SK-N-SH (cell line): ENCODE measurements around the gene GLIPR1L1. TPM values are rescaled to one million over a fixed set of nuclear protein-coding genes. Genes with fewer than 3 reads are reported as not detected.
"Not testable (repeated sequence)": the region's sequence is repeated elsewhere in the genome, so short reads cannot be mapped to it uniquely, and the experiment has no call there.

Source experiments
- CTCF ChIA-PET: fragments of 300-600, 350-600 bp; formaldehyde crosslinking; extraction: SDS; loops from one replicate; lab custom pipeline; 2021; lab: Yijun Ruan, JAX
- POLR2A ChIA-PET: fragments of 350-600 bp; sonication (Branson Sonifier 250); formaldehyde crosslinking; extraction: SDS; loops from one replicate; lab custom pipeline; 2020; ENCODE audit warnings: antibody characterized with exemption, inconsistent platforms; lab: Yijun Ruan, JAX
- DNase-seq: peaks from one replicate; pipeline ENCODE4 v3.0.0; 2012
- H2AFZ ChIP-seq: fragments of 200-600 bp; sonication (generic); 2 replicates; pipeline ENCODE4 v1.8.1; 2016; ENCODE audit warnings: antibody characterized with exemption, mild to moderate bottlenecking, low read depth
- H3F3A ChIP-seq: fragments of 200-600 bp; sonication (generic); replicated peaks from 2 replicates; pipeline ENCODE3; 2016; ENCODE audit warnings: antibody characterized with exemption, mild to moderate bottlenecking; ENCODE audit not compliant: insufficient read depth
- H3K27ac ChIP-seq, 2 experiments: fragments of 200-500 bp in 1 of 2; fragments of 200-600 bp in 1 of 2; sonication (Bioruptor generic) in 1 of 2; sonication (generic), shearing (Covaris generic) in 1 of 2; 2 replicates each; pipeline versions ENCODE4 v1.5.1 to v1.6.1; 2014 to 2016; ENCODE audit warnings: low read depth in 2 of 2, inconsistent platforms in 1 of 2, low read length in 1 of 2, mild to moderate bottlenecking in 1 of 2, mixed read lengths in 1 of 2
- H3K27me3 ChIP-seq: fragments of 200-600 bp; sonication (generic), shearing (Covaris generic); 2 replicates; pipeline ENCODE4 v1.6.1; 2016; ENCODE audit warnings: mixed run types; ENCODE audit not compliant: insufficient read depth
- H3K36me3 ChIP-seq, 2 experiments: fragments of 200-500 bp in 1 of 2; fragments of 200-600 bp in 1 of 2; sonication (Bioruptor generic) in 1 of 2; sonication (generic) in 1 of 2; replicated peaks in 1 of 2; 2 replicates each; pipeline versions ENCODE3 to v1.5.1; 2014 to 2016; ENCODE audit warnings: low read length in 1 of 2, mild to moderate bottlenecking in 1 of 2; ENCODE audit not compliant: insufficient read depth in 2 of 2, control insufficient read depth in 1 of 2
- H3K4me1 ChIP-seq, 2 experiments: fragments of 200-500 bp in 1 of 2; fragments of 200-600 bp in 1 of 2; sonication (Bioruptor generic) in 1 of 2; sonication (generic), shearing (Covaris generic) in 1 of 2; 2 replicates each; pipeline versions ENCODE4 v1.5.1 to v1.6.1; 2014 to 2016; ENCODE audit warnings: low read depth in 1 of 2, low read length in 1 of 2, mixed run types in 1 of 2; ENCODE audit not compliant: insufficient read depth in 2 of 2, control insufficient read depth in 1 of 2
- H3K4me2 ChIP-seq: fragments of 200-600 bp; sonication (generic), shearing (Covaris generic); 2 replicates; pipeline ENCODE4 v1.6.1; 2017; ENCODE audit warnings: mixed run types
- H3K4me3 ChIP-seq, 2 experiments: fragments of 200-500 bp in 1 of 2; fragments of 200-600 bp in 1 of 2; sonication (Bioruptor generic) in 1 of 2; sonication (generic), shearing (Covaris generic) in 1 of 2; 2 replicates each; pipeline versions ENCODE4 v1.5.1 to v1.8.1; 2014 to 2016; ENCODE audit warnings: low read depth in 2 of 2, inconsistent platforms in 1 of 2, low read length in 1 of 2, mild to moderate bottlenecking in 1 of 2, mixed read lengths in 1 of 2, moderate library complexity in 1 of 2
- H3K79me2 ChIP-seq: fragments of 200-600 bp; sonication (generic); 2 replicates; pipeline ENCODE4 v1.8.1; 2017; ENCODE audit warnings: mild to moderate bottlenecking; ENCODE audit not compliant: insufficient read depth
- H3K9ac ChIP-seq: fragments of 200-600 bp; sonication (generic); 2 replicates; pipeline ENCODE4 v1.6.1; 2017; ENCODE audit warnings: mixed run types
- H3K9me2 ChIP-seq: fragments of 200-600 bp; sonication (generic); 2 replicates; pipeline ENCODE4 v1.6.1; 2017; ENCODE audit warnings: mixed run types
- H3K9me3 ChIP-seq: fragments of 200-600 bp; sonication (generic); 2 replicates; pipeline ENCODE4 v1.6.1; 2017; ENCODE audit warnings: mixed run types, mild to moderate bottlenecking, moderate library complexity
- H4K20me1 ChIP-seq: fragments of 200-600 bp; sonication (generic); 2 replicates; pipeline ENCODE4 v1.6.1; 2017; ENCODE audit warnings: mild to moderate bottlenecking, mixed run types; ENCODE audit not compliant: insufficient read depth
- FOSL2 ChIP-seq: IDR thresholded peaks from 2 replicates; pipeline ENCODE4 v1.4.0; 2012; ENCODE audit warnings: low read depth, mild to moderate bottlenecking, moderate library complexity, borderline replicate concordance
- GATA2 ChIP-seq: sonication (generic); formaldehyde crosslinking; IDR thresholded peaks from 2 replicates; pipeline ENCODE4 v1.5.0; 2020; ENCODE audit warnings: mild to moderate bottlenecking, missing genetic modification reagents
- PBX3 ChIP-seq: IDR thresholded peaks from 2 replicates; pipeline ENCODE4; 2012
- TCF12 ChIP-seq: IDR thresholded peaks from 2 replicates; pipeline ENCODE4 v1.4.0; 2012
- YY1 ChIP-seq: IDR thresholded peaks from 2 replicates; pipeline ENCODE4 v1.4.0; 2012; ENCODE audit warnings: low read depth, mild to moderate bottlenecking
- WGBS: methylation state at CpG from one replicate; pipeline ENCODE4 v1.1.6; 2017; ENCODE audit warnings: low lambda C conversion rate; 5-methylcytosine and 5-hydroxymethylcytosine counted together
- polyA plus RNA-seq, 3 experiments: library from polyadenylated mRNA; depleted of rRNA; stranded (reverse); fragments of >200 nt; gene quantifications; 2 replicates each; pipeline ENCODE4 v1.2.3, GENCODE V29; 2012
- TF ChIP-seq, protein P1 (sequence below): IDR thresholded peaks from 2 replicates; pipeline ENCODE4 v1.4.0; 2012; ENCODE audit warnings: low read depth, borderline replicate concordance

Gene GLIPR1L1
- polyA plus RNA-seq, 1 of the 3 experiments (the other 2 are of a cell fraction): not detected

- TF ChIP-seq, protein P1, sequence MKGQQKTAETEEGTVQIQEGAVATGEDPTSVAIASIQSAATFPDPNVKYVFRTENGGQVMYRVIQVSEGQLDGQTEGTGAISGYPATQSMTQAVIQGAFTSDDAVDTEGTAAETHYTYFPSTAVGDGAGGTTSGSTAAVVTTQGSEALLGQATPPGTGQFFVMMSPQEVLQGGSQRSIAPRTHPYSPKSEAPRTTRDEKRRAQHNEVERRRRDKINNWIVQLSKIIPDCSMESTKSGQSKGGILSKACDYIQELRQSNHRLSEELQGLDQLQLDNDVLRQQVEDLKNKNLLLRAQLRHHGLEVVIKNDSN: no peak
- no peak for TF ChIP-seq TCF12
- no peak for TF ChIP-seq GATA2 (CRISPR knock-in tag)
These were observed 7.4 kb downstream of the GLIPR1L1 start (continued) for GRCh38 chr12:75341873-75342272.

DNA sequence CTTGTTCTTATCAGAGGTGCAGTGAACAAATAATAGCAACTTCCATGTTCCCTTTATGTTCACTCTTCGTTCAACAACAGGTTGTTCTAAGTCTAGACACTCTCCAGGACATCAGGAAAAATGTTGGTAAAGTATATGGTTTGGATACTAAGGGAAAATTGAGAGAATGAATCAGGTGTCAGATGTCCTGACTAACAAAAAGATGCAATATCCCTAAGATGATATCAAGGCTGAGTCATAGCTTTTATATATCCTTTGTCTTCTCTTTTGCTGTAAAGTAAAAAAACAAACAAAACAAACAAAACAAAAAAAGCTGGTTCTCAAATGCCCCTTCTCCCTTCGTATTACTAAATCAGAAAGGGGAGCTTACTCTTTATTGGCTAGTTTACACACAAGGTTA, 11.1 kb downstream of the GLIPR1L1 start:
- Histone ChIP-seq H3K4me3 (no peak overlapping the region), H3K9ac (no peak overlapping the region), H3K4me2 (no peak overlapping the region), H3K4me1 (no peaks in the 10 kb centered on the region), H3F3A (no peaks in the 10 kb centered on the region), H3K27me3 (no peaks in the 10 kb centered on the region), H3K9me2 (no peaks in the 10 kb centered on the region), H2AFZ (no peak overlapping the region), H3K36me3 (no peaks in the 10 kb centered on the region), H3K9me3 (peaks cover 3% of the 10 kb centered on the region; the same call in 1 of the 2 replicates), H4K20me1 (no peaks in the 10 kb centered on the region), H3K27ac (no peak overlapping the region), H3K79me2 (no peaks in the 10 kb centered on the region)
- DNase-seq: no peak
- POLR2A ChIA-PET: no interaction called here
- CTCF ChIA-PET: no interaction called here
- TF ChIP-seq FOSL2: peak; percentile 34; the same call in 1 of the 2 replicates
- TF ChIP-seq YY1: no peak
- 67% methylated on average over 2 of the region's 2 CpGs for WGBS

- H3K4me3 ChIP-seq, H3K4me1 ChIP-seq, H2AFZ ChIP-seq, H3F3A ChIP-seq, H3K36me3 ChIP-seq, CTCF ChIA-PET, H3K27me3 ChIP-seq, H4K20me1 ChIP-seq, POLR2A ChIA-PET, H3K4me2 ChIP-seq, DNase-seq, H3K79me2 ChIP-seq, H3K27ac ChIP-seq, H3K9ac ChIP-seq, H3K9me3 ChIP-seq, H3K9me2 ChIP-seq: not testable (repeated sequence)
- WGBS: 94% methylated on average over 6 of the region's 6 CpGs
These were observed 11.7 kb downstream of the GLIPR1L1 start for GRCh38 chr12:75346215-75346614.

DNA sequence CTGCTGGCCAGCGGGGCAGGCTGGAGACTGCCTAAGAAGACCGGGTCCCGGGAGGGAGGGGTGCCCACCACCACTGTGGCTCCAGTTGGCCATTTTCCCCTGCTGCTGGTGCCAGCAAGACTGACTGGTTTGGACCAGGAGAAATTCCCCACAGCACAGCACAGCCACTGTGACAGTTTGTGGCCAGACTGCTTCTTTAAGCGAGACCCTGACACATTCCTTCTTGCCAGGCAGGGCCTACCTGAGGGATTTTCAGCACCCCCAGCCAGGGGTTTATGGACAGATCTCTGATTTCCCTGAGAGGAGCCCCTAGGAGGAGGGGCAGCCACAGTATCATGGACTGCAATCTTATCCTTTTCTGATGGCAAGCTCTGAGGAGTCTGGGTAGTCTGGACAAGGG, 15.5 kb downstream of the GLIPR1L1 start:
- no peak overlapping the region for H3K27ac ChIP-seq
- no peaks in the 10 kb centered on the region for H3F3A ChIP-seq
- no peaks in the 10 kb centered on the region; the same call in 1 of the 2 replicates for H3K9me3 ChIP-seq
- no peak overlapping the region for H3K9ac ChIP-seq
- H3K4me1 ChIP-seq: no peaks in the 10 kb centered on the region
- TF ChIP-seq PBX3: no peak
- H3K27me3 ChIP-seq: no peaks in the 10 kb centered on the region
- no peak overlapping the region for H3K4me3 ChIP-seq
- no peaks in the 10 kb centered on the region for H3K9me2 ChIP-seq
- H4K20me1 ChIP-seq: no peaks in the 10 kb centered on the region
- no peaks in the 10 kb centered on the region for H3K79me2 ChIP-seq
- no peak for DNase-seq
- no peak overlapping the region for H2AFZ ChIP-seq
- peaks cover 0 to 7% of the 10 kb centered on the region in 2 experiments for H3K36me3 ChIP-seq
- ChIA-PET POLR2A (no interaction called here), CTCF (no interaction called here)
- WGBS: 100% methylated on average over 1 of the region's 4 CpGs
- no peak overlapping the region for H3K4me2 ChIP-seq
